K562 (cell line): ENCODE data around the gene SDS. TPM values are rescaled to one million over a fixed set of nuclear protein-coding genes. Genes with fewer than 3 reads are reported as not detected.

ENCODE experiments used
- ATAC-seq: fragments of 200-7000 bp; cut with Tn5 transposase; 3 replicates; pipeline ENCODE4 v1.9.1; 2020; ENCODE audit warnings: moderate library complexity
- BruUV-seq: library from RNA; stranded (reverse); fragments of 400-500 nt; replicated peaks from 2 replicates; lab custom pipeline; 2021; lab: Mats Ljungman, UMichigan
- CTCF ChIA-PET: fragments of 300-600 bp; formaldehyde crosslinking; extraction: SDS; loops from one replicate; lab custom pipeline; 2021; ENCODE audit warnings: low intra/inter-chr PET ratio; lab: Yijun Ruan, JAX
- POLR2A ChIA-PET: fragments of 300-600, 350-650 bp; sonication (Branson Sonifier 250); formaldehyde crosslinking; extraction: SDS; loops from one replicate; lab custom pipeline; 2021; ENCODE audit warnings: antibody characterized with exemption, inconsistent platforms; lab: Yijun Ruan, JAX
- DNase-seq, 4 experiments: peaks; one replicate each; pipeline versions ENCODE4 v3.0.0 to v3.0.0-alpha.2; 2011 to 2018; ENCODE audit warnings: low spot score in 3 of 4, mixed read lengths in 3 of 4; ENCODE audit errors: extremely low read depth in 1 of 4
- FAIRE-seq: peaks from 2 replicates; lab custom pipeline; 2011; peaks lifted over from hg19 to GRCh38; lab: Jason Lieb, UNC
- H2AFZ ChIP-seq: 2 replicates; pipeline ENCODE4 v1.6.0; 2011; ENCODE audit warnings: low read depth, low read length, control low read depth, inconsistent platforms
- H3K27ac ChIP-seq: fragments of 200-600 bp; 3 replicates; pipeline ENCODE4 v1.8.0; 2011; ENCODE audit warnings: low read depth, mild to moderate bottlenecking, control low read depth, inconsistent platforms, low read length, moderate library complexity, mixed read lengths; ENCODE audit errors: extremely low read depth
- H3K27me3 ChIP-seq, 2 experiments: fragments of 300-600 bp in 1 of 2; 2 replicates in 1 of 2; 3 replicates in 1 of 2; pipeline versions ENCODE4 v1.6.0 to v1.8.0; 2011; ENCODE audit warnings: inconsistent platforms in 2 of 2, low read length in 2 of 2, mild to moderate bottlenecking in 1 of 2, mixed read lengths in 1 of 2, moderate library complexity in 1 of 2; ENCODE audit not compliant: control insufficient read depth in 2 of 2, insufficient read depth in 2 of 2
- H3K36me3 ChIP-seq: fragments of 300-600 bp; 3 replicates; pipeline ENCODE4 v1.8.0; 2011; ENCODE audit warnings: mild to moderate bottlenecking, low read length, inconsistent platforms; ENCODE audit not compliant: control insufficient read depth, insufficient read depth
- H3K4me1 ChIP-seq, 2 experiments: fragments of 200-600 bp in 1 of 2; replicated peaks in 1 of 2; 2 replicates in 1 of 2; 3 replicates in 1 of 2; pipeline versions ENCODE4 v1.5.1 to v1.8.0; 2011; ENCODE audit warnings: inconsistent platforms in 2 of 2, low read length in 2 of 2, mild to moderate bottlenecking in 1 of 2, mixed read lengths in 1 of 2, moderate library complexity in 1 of 2; ENCODE audit not compliant: control insufficient read depth in 2 of 2, insufficient read depth in 2 of 2
- H3K4me2 ChIP-seq: 2 replicates; pipeline ENCODE4 v1.6.1; 2011; ENCODE audit warnings: low read length, control low read depth, inconsistent platforms, mixed read lengths; ENCODE audit not compliant: insufficient read depth
- H3K4me3 ChIP-seq: fragments of 200-600 bp; sonication (generic), shearing (Covaris generic); 2 replicates; pipeline ENCODE4 v1.5.1; 2016; ENCODE audit warnings: control low read depth, inconsistent platforms
- H3K79me2 ChIP-seq: fragments of 200-600 bp; 3 replicates; pipeline ENCODE4 v1.8.0; 2011; ENCODE audit warnings: low read length, inconsistent platforms; ENCODE audit not compliant: control insufficient read depth, insufficient read depth
- H3K9ac ChIP-seq, 2 experiments: 2 replicates each; pipeline versions ENCODE4 v1.6.0 to v1.6.1; 2011; ENCODE audit warnings: low read depth in 2 of 2, low read length in 2 of 2, control low read depth in 1 of 2, inconsistent platforms in 1 of 2, mild to moderate bottlenecking in 1 of 2, mixed read lengths in 1 of 2; ENCODE audit not compliant: insufficient read depth in 1 of 2
- H3K9me1 ChIP-seq: one replicate; pipeline ENCODE4 v1.6.0; 2011; ENCODE audit warnings: inconsistent platforms, mild to moderate bottlenecking, low read length, moderate library complexity; ENCODE audit not compliant: control insufficient read depth, insufficient read depth
- H3K9me3 ChIP-seq: replicated peaks from 2 replicates; pipeline ENCODE4 v1.5.1; 2011; ENCODE audit warnings: low read depth, low read length, inconsistent platforms; ENCODE audit not compliant: control insufficient read depth, insufficient read depth
- H4K20me1 ChIP-seq: replicated peaks from 2 replicates; pipeline ENCODE4 v1.6.1; 2011; ENCODE audit warnings: low read length, inconsistent platforms, mixed read lengths; ENCODE audit not compliant: control insufficient read depth, insufficient read depth
- HIVEP1 ChIP-seq: fragments of 250-450 bp; sonication (Bioruptor Pico); IDR thresholded peaks from 2 replicates; pipeline ENCODE4 v1.4.0; 2020; ENCODE audit warnings: mild to moderate bottlenecking
- ZNF79 ChIP-seq: fragments of 250-450 bp; sonication (Bioruptor Pico); IDR thresholded peaks from 2 replicates; pipeline ENCODE4 v1.4.0; 2020; ENCODE audit warnings: low read depth, mild to moderate bottlenecking, moderate library complexity
- ZSCAN32 ChIP-seq: fragments of 450-650 bp; formaldehyde crosslinking; IDR thresholded peaks from 2 replicates; pipeline ENCODE4 v1.4.0; 2020; ENCODE audit warnings: mild to moderate bottlenecking, moderate library complexity
- WGBS: fragments of 100-300 bp; shearing (Covaris generic); methylation state at CpG from one replicate; pipeline ENCODE4 v1.1.6; 2016; ENCODE audit warnings: low coverage, mixed read lengths; ENCODE audit not compliant: insufficient coverage; ENCODE audit errors: missing lambda C conversion rate; 5-methylcytosine and 5-hydroxymethylcytosine counted together
- in situ Hi-C: fragments of 300-500 bp; cut with MboI; formaldehyde crosslinking; loops from 4 replicates; pipeline ENCODE4 v1.15.0; 2018; ENCODE audit warnings: inconsistent platforms, mixed read lengths
- intact Hi-C: fragments of 100-400 bp; cut with micrococcal nuclease; formaldehyde crosslinking; loops from 2 replicates; pipeline ENCODE4 v1.14.2; 2022
- polyA plus RNA-seq, 8 experiments: library from polyadenylated mRNA; depleted of rRNA in 4 of 8; stranded (reverse) in 5 of 8; unstranded in 3 of 8; fragments of >200 nt; fragmentation: Nextera tagmentation in 2 of 8; fragmentation: Illumina TruSeq in 1 of 8; extraction: Ambion mirVana in 2 of 8; extraction: Trizol in 1 of 8; gene quantifications; 2 replicates each; pipeline versions ENCODE4 v1.2.1 to v1.2.3, GENCODE V29; 2011 to 2014; ENCODE audit warnings: inconsistent platforms in 1 of 8, missing spikeins in 1 of 8
- total RNA-seq, 7 experiments: library from RNA; depleted of rRNA in 6 of 7; stranded (reverse); fragments of >200 nt in 6 of 7; fragmentation: Illumina TruSeq in 2 of 7; extraction: Trizol in 2 of 7; gene quantifications; 2 replicates each; pipeline versions ENCODE4 v1.2.1 to v1.2.3, GENCODE V29; 2011 to 2021; ENCODE audit warnings: low replicate concordance in 1 of 7
- TF ChIP-seq, protein P1 (sequence below): fragments of 450-650 bp; IDR thresholded peaks from 2 replicates; pipeline ENCODE4 v1.6.1; 2018; ENCODE audit not compliant: partially characterized antibody

The SDS gene
- total and polyA plus RNA-seq, 9 of the 15 experiments (the other 6 are each of a cell fraction or from before 2014, with no cell fraction given), result 0.07 to 1.1 (median 0.12) TPM; not detected in 1

DNA sequence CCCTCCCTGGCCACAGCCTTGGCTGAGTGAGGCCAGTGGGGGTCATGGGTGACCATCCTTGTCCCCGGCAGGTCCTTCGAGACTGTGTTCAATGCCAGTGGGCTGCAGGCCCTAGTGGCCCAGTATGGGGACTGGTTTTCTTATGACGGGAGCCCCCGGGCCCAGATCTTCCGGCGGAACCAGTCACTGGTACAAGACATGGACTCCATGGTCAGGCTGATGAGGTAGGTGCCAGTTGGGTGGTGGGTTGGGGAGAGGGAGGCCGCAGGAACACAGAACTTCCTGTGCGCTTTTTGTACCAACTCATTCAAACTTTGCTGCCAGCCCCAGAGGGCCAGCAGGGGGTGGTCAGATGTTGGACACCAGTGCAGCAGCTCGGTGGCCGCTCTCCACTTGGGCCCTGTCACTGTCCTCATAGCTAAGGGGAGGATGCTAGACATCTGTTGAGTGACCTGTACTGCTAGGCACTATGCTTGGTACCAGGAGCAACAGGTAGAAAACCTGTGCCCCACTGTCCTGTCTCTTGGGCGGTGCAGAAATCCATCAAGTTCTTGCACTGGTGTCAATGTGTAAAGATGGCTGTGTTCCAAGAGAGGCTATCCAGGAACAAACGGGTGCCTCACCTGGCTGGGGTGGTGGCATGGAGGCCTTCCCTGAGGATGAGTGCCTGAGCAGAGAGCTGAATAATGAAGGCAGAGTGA, 16.7 kb downstream of the SDS start:
- ATAC-seq, result no peak
- TF ChIP-seq HIVEP1 (CRISPR knock-in tag) (no peak), ZNF79 (no peak), ZSCAN32 (CRISPR knock-in tag) (no peak)
- TF ChIP-seq, protein P1, sequence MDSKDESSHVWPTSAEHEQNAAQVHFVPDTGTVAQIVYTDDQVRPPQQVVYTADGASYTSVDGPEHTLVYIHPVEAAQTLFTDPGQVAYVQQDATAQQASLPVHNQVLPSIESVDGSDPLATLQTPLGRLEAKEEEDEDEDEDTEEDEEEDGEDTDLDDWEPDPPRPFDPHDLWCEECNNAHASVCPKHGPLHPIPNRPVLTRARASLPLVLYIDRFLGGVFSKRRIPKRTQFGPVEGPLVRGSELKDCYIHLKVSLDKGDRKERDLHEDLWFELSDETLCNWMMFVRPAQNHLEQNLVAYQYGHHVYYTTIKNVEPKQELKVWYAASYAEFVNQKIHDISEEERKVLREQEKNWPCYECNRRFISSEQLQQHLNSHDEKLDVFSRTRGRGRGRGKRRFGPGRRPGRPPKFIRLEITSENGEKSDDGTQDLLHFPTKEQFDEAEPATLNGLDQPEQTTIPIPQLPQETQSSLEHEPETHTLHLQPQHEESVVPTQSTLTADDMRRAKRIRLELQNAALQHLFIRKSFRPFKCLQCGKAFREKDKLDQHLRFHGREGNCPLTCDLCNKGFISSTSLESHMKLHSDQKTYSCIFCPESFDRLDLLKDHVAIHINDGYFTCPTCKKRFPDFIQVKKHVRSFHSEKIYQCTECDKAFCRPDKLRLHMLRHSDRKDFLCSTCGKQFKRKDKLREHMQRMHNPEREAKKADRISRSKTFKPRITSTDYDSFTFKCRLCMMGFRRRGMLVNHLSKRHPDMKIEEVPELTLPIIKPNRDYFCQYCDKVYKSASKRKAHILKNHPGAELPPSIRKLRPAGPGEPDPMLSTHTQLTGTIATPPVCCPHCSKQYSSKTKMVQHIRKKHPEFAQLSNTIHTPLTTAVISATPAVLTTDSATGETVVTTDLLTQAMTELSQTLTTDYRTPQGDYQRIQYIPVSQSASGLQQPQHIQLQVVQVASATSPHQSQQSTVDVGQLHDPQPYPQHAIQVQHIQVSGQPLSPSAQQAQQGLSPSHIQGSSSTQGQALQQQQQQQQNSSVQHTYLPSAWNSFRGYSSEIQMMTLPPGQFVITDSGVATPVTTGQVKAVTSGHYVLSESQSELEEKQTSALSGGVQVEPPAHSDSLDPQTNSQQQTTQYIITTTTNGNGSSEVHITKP, result no peak
- TF ChIP-seq, all 486 proteins: peak for 0
- Histone ChIP-seq H3K4me1 (peaks cover 0 to 3% of the 10 kb centered on the region in 2 experiments; a peak in 1 of 5 replicates), H3K27ac (no peak overlapping the region), H3K9me3 (no peaks in the 10 kb centered on the region), H3K4me3 (no peak overlapping the region), H3K79me2 (no peaks in the 10 kb centered on the region), H3K4me2 (no peak overlapping the region), H4K20me1 (no peaks in the 10 kb centered on the region), H2AFZ (no peak overlapping the region), H3K9me1 (no peaks in the 10 kb centered on the region), H3K9ac (no peak overlapping the region), H3K27me3 (no peaks in the 10 kb centered on the region), H3K36me3 (peaks cover 56% of the 10 kb centered on the region; the same call in 2 of the 3 replicates)
- POLR2A ChIA-PET, result no interaction called here
- CTCF ChIA-PET, result no interaction called here
- intact Hi-C loops (no loop called here), in situ Hi-C loops (no loop called here)
- no TSS peak for BruUV-seq
- FAIRE-seq, result no peak
- 96% methylated on average over 11 of the region's 12 CpGs for WGBS
- no peak for DNase-seq
